Activated B cell treated with CpG ODN at 0.5 μM for 24 hours (primary cell): ENCODE results near the gene C14orf132. TPM values are rescaled to one million over a fixed set of nuclear protein-coding genes. Genes with fewer than 3 reads are reported as not detected.

ENCODE experiments used
- ATAC-seq: fragments of 200-7000 bp; cut with Tn5 transposase; one replicate; pipeline ENCODE4 v1.10.0; 2021; ENCODE audit warnings: low read depth, mild to moderate bottlenecking, moderate library complexity
- CTCF ChIA-PET: fragments of 350-600 bp; sonication (Branson Sonifier 250); formaldehyde crosslinking; loops from one replicate; lab custom pipeline; 2021; ENCODE audit warnings: antibody characterized with exemption; lab: Charles Lee
- POLR2A ChIA-PET: fragments of 350-600 bp; sonication (Branson Sonifier 250); formaldehyde crosslinking; loops from one replicate; lab custom pipeline; 2021; ENCODE audit warnings: antibody characterized with exemption; lab: Charles Lee
- DNase-seq: peaks from one replicate; pipeline ENCODE4 v3.0.0; 2022
- H3K27ac Mint-ChIP-seq: one replicate; pipeline ENCODE4 v1.8.0; 2020; ENCODE audit warnings: mixed read lengths
- H3K27me3 Mint-ChIP-seq: one replicate; pipeline ENCODE4 v1.8.0; 2021; ENCODE audit warnings: mixed read lengths
- H3K36me3 Mint-ChIP-seq: one replicate; pipeline ENCODE4 v1.8.0; 2021; ENCODE audit warnings: low read depth, mixed read lengths
- H3K4me1 Mint-ChIP-seq: one replicate; pipeline ENCODE4 v1.8.0; 2021; ENCODE audit warnings: mixed read lengths
- H3K4me3 Mint-ChIP-seq: one replicate; pipeline ENCODE4 v1.8.0; 2020; ENCODE audit warnings: mild to moderate bottlenecking, mixed read lengths
- H3K9me3 Mint-ChIP-seq: one replicate; pipeline ENCODE4 v1.8.0; 2020; ENCODE audit warnings: mixed read lengths
- intact Hi-C: fragments of 100-400 bp; cut with micrococcal nuclease; formaldehyde crosslinking; loops from one replicate; pipeline ENCODE4 v1.15.1; 2024
- total RNA-seq: library from RNA; stranded (reverse); gene quantifications from 2 replicates; pipeline ENCODE4 v1.2.3, GENCODE V29; 2022
- TF ChIP-seq, protein P1 (sequence below): fragments of 200-600 bp; IDR thresholded peaks from one replicate; pipeline ENCODE4 v1.8.0; 2022; ENCODE audit warnings: antibody characterized with exemption, mild to moderate bottlenecking

Gene C14orf132
- total RNA-seq, 1 donor from 2014 or later, result 0.16 TPM

DNA sequence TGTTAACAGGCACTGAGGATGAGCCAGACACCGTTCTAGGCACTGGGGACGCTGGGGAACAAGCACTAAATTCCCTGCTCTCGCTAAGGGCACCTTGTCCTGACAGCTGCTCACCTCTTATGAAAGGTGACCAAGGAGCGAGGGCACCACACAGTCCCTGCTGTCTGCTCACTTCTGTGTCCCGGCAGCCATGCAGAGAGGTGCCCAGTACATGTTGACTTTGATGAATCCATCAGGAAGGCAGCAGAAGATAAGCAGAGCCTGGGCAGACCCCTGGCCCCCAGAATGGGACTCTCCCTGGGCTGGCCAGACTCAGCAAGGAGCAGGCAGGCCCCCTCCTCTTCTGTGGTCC, 14.1 kb downstream of the C14orf132 start:
- POLR2A ChIA-PET, result no interaction called here
- Mint-ChIP-seq H3K36me3 (no peaks in the 10 kb centered on the region), H3K4me1 (no peaks in the 10 kb centered on the region), H3K4me3 (no peak overlapping the region), H3K27ac (no peak overlapping the region), H3K27me3 (peaks cover 37% of the 10 kb centered on the region), H3K9me3 (no peaks in the 10 kb centered on the region)
- DNase-seq (no peak), ATAC-seq (no peak)
- intact Hi-C loops, result no loop called here
- TF ChIP-seq, protein P1, sequence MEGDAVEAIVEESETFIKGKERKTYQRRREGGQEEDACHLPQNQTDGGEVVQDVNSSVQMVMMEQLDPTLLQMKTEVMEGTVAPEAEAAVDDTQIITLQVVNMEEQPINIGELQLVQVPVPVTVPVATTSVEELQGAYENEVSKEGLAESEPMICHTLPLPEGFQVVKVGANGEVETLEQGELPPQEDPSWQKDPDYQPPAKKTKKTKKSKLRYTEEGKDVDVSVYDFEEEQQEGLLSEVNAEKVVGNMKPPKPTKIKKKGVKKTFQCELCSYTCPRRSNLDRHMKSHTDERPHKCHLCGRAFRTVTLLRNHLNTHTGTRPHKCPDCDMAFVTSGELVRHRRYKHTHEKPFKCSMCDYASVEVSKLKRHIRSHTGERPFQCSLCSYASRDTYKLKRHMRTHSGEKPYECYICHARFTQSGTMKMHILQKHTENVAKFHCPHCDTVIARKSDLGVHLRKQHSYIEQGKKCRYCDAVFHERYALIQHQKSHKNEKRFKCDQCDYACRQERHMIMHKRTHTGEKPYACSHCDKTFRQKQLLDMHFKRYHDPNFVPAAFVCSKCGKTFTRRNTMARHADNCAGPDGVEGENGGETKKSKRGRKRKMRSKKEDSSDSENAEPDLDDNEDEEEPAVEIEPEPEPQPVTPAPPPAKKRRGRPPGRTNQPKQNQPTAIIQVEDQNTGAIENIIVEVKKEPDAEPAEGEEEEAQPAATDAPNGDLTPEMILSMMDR, result no peak
- CTCF ChIA-PET, result no interaction called here

DNA sequence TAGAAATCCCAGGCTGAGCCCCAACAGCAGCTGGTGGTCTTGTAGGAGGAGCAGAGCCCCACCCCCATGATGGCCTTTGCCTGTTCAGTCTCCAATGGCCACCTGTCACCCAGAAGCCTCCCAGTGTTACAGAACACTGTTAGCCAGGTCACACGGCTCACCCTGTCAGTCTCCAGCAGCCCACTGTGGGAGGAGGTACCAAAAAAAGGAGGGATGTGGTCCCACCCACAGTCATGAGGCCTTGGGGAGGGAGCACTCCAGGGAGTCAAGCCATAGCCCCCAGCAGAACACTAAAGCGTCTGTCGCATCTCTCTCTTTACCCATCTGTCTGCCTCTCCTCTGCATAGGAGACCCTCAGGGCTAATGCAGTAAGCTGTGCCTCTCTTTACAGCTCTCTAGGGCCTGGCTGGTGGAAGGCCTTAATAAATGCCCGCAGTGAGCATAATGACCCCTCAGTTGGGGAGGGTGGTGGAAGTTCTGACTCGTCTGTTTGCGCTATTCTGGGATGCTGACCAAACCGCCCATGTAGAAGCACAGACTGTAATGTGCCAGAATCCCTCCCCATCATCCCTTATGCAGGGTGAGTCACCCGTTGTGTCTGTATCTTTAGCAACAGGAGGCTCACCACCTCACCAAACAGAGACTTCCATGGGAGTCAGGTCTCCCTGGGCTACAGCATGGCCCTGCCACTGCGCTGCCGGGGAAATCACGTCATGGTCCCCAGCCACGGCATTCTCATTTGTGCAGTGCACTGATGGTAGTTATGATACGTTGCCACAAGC, 14.6 kb downstream of the C14orf132 start:
- no peak overlapping the region for H3K4me3 Mint-ChIP-seq
- POLR2A ChIA-PET, result no interaction called here
- H3K4me1 Mint-ChIP-seq, result no peaks in the 10 kb centered on the region
- no peak for DNase-seq
- TF ChIP-seq, protein P1, result no peak
- no peaks in the 10 kb centered on the region for H3K9me3 Mint-ChIP-seq
- H3K27me3 Mint-ChIP-seq, result peaks cover 40% of the 10 kb centered on the region
- no peak overlapping the region for H3K27ac Mint-ChIP-seq
- ATAC-seq, result no peak
- no peaks in the 10 kb centered on the region for H3K36me3 Mint-ChIP-seq
- intact Hi-C loops, result no loop called here
- CTCF ChIA-PET, result no interaction called here

DNA sequence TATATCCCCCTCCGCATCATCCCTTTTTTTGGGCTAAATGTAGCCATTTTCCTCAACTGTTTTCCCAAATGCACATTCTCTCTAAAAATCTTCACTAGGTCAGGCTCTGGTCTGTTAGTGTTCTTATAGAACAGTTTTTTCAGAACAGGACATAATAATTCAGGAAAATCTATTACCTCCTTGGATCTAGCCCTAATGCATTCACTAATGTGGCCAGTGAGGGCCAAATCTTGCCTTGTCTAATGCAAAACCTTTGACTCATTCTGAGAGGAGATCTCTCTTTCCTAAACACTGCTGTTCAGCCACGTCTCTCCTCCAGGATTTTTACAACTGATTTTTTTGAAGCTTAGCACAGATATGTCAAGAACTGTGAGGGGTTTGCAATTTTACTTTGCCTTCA, 15.5 kb downstream of the C14orf132 start:
- DNase-seq (no peak), ATAC-seq (no peak)
- CTCF ChIA-PET, result no interaction called here
- Mint-ChIP-seq H3K27ac (no peak overlapping the region), H3K9me3 (no peaks in the 10 kb centered on the region), H3K4me1 (no peaks in the 10 kb centered on the region), H3K36me3 (no peaks in the 10 kb centered on the region), H3K27me3 (peaks cover 40% of the 10 kb centered on the region), H3K4me3 (no peak overlapping the region)
- intact Hi-C loops, result no loop called here
- POLR2A ChIA-PET, result no interaction called here
- TF ChIP-seq, protein P1, result no peak

DNA sequence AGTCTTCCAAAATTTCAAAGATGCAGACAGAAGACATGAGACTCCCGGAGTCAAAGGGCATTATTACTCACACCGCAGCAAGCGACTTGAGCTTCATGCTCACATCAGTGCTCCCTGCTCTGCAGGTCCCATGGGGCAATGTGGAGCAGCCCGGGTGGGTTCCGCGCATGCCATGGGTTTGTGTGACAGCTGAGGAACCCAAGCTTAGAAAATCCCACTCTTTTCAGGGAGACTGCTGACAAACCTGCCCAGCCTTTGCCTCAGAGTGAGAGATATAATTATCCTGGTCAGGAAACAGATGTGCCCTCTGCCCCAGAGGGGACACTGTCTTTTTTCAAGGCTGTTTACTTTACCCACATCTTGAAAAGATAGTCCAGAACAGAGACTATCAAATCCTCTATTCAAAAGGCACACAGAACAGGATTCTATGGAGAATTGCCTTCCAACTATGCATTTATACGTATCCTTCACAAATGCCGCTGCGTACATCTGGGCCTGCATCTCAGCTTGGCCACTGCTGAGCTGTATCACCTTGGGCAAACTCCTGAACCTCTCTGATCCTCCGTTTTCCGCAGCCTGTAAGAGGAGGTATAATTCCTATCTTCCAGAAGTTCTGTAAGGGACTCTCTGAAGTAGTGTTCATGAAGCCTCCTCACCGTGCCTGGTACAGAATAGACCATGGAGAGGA, 16.0 kb downstream of the C14orf132 start:
- TF ChIP-seq, protein P1, result no peak
- H3K4me1 Mint-ChIP-seq, result no peaks in the 10 kb centered on the region
- intact Hi-C loops, result no loop called here
- no peak overlapping the region for H3K27ac Mint-ChIP-seq
- H3K4me3 Mint-ChIP-seq, result no peak overlapping the region
- no peaks in the 10 kb centered on the region for H3K9me3 Mint-ChIP-seq
- CTCF ChIA-PET, result no interaction called here
- H3K36me3 Mint-ChIP-seq, result no peaks in the 10 kb centered on the region
- ATAC-seq (no peak), DNase-seq (no peak)
- peaks cover 41% of the 10 kb centered on the region for H3K27me3 Mint-ChIP-seq
- POLR2A ChIA-PET, result no interaction called here

DNA sequence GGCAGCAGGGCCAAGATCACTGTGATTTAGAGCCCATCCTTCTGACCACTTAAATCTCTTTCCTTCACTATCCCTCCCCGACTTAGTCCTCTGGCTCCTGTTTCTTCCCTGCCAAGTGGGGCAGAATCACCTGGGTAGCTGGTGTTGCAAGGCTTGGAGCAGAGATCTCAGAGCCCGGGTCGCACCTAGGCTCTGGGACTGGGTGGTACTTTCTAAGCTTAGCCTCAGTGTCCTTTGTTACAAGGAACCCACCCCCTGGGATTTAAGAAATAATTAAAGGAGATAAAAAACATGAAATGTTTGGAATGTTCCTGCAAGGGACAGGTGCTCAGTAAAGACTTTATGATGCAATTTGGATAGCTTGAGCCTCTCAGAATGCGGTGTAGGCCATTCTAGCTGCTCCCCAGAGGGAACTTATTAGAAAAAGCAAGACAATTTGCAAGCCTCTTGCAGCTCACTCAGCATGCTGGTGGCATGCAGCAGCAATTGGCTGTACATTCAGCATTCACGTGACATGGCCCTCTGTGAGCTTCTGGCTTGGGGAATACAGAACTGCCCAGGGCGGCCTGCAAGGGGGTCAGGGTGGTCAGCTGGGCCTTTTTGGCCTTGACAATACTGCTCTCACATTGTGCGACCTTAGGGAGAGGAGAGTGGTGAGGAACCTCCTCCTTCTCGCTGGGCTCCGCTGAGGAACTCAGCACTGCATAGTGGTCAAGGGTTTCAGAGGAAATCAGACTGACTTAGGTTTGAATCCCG, 16.8 kb downstream of the C14orf132 start:
- no peaks in the 10 kb centered on the region for H3K4me1 Mint-ChIP-seq
- ChIA-PET CTCF (no interaction called here), POLR2A (no interaction called here)
- intact Hi-C loops, result no loop called here
- no peaks in the 10 kb centered on the region for H3K9me3 Mint-ChIP-seq
- H3K27me3 Mint-ChIP-seq, result peaks cover 46% of the 10 kb centered on the region
- ATAC-seq (no peak), DNase-seq (no peak)
- H3K36me3 Mint-ChIP-seq, result no peaks in the 10 kb centered on the region
- H3K4me3 Mint-ChIP-seq, result no peak overlapping the region
- TF ChIP-seq, protein P1, result no peak
- H3K27ac Mint-ChIP-seq, result no peak overlapping the region
